Mesenchymal stem cell (in vitro differentiated cells and primary cell): ENCODE results near the gene FOXD3.
A peak's percentile ranks its signal among the peaks of the same experiment; 100 is the strongest.

Experiments used
- DNase-seq: peaks from one replicate; pipeline ENCODE4 v3.0.0-alpha.2; 2013
- H2AFZ ChIP-seq: one replicate; pipeline ENCODE4 v1.6.1; 2013; ENCODE audit warnings: low read depth, mild to moderate bottlenecking, control low read depth, inconsistent platforms, low read length, moderate library complexity
- H2AK5ac ChIP-seq: 2 replicates; pipeline ENCODE4 v1.6.1; 2013; ENCODE audit warnings: low read length, moderate library complexity, mild to moderate bottlenecking, inconsistent platforms; ENCODE audit not compliant: severe bottlenecking
- H2BK120ac ChIP-seq: one replicate; pipeline ENCODE4 v1.6.1; 2013; ENCODE audit warnings: low read depth, mild to moderate bottlenecking, inconsistent platforms, low read length, moderate library complexity
- H2BK12ac ChIP-seq, 2 experiments: one replicate each; pipeline ENCODE4 v1.6.1; 2013; ENCODE audit warnings: inconsistent platforms in 2 of 2, low read length in 2 of 2, mild to moderate bottlenecking in 2 of 2, moderate library complexity in 2 of 2, control low read depth in 1 of 2
- H2BK15ac ChIP-seq: one replicate; pipeline ENCODE4 v1.6.1; 2013; ENCODE audit warnings: mild to moderate bottlenecking, low read depth, inconsistent platforms; ENCODE audit not compliant: poor library complexity, severe bottlenecking
- H2BK5ac ChIP-seq: 2 replicates; pipeline ENCODE4 v1.6.1; 2013; ENCODE audit warnings: low read depth, mild to moderate bottlenecking, low read length, control low read depth, inconsistent platforms; ENCODE audit not compliant: poor library complexity, severe bottlenecking
- H3K14ac ChIP-seq, 2 experiments: one replicate each; pipeline ENCODE4 v1.6.1; 2013; ENCODE audit warnings: inconsistent platforms in 2 of 2, low read length in 2 of 2, control low read depth in 1 of 2, mild to moderate bottlenecking in 1 of 2, moderate library complexity in 1 of 2
- H3K18ac ChIP-seq, 2 experiments: one replicate each; pipeline ENCODE4 v1.6.1; 2013; ENCODE audit warnings: inconsistent platforms in 2 of 2, low read length in 2 of 2, control low read depth in 1 of 2, low read depth in 1 of 2, mild to moderate bottlenecking in 1 of 2
- H3K23ac ChIP-seq, 2 experiments: one replicate each; pipeline ENCODE4 v1.6.1; 2013; ENCODE audit warnings: inconsistent platforms in 2 of 2, low read length in 2 of 2, mild to moderate bottlenecking in 2 of 2, moderate library complexity in 2 of 2, control low read depth in 1 of 2
- H3K27ac ChIP-seq: 2 replicates; pipeline ENCODE4 v1.5.1; 2013; ENCODE audit warnings: mild to moderate bottlenecking, moderate library complexity, low read length, control low read depth, inconsistent platforms; ENCODE audit not compliant: poor library complexity, severe bottlenecking
- H3K27me3 ChIP-seq, 2 experiments: 2 replicates each; pipeline versions ENCODE4 v1.6.1 to v1.7.0; 2013; ENCODE audit warnings: low read length in 2 of 2, mild to moderate bottlenecking in 2 of 2, moderate library complexity in 2 of 2, control low read depth in 1 of 2, inconsistent platforms in 1 of 2; ENCODE audit not compliant: control insufficient read depth in 1 of 2, insufficient read depth in 1 of 2
- H3K36me3 ChIP-seq, 2 experiments: 2 replicates each; pipeline versions ENCODE4 v1.6.1 to v1.7.0; 2013; ENCODE audit warnings: low read length in 2 of 2, control low read depth in 1 of 2, inconsistent platforms in 1 of 2, low read depth in 1 of 2, mild to moderate bottlenecking in 1 of 2; ENCODE audit not compliant: insufficient read depth in 2 of 2, control insufficient read depth in 1 of 2
- H3K4ac ChIP-seq, 2 experiments: one replicate each; pipeline ENCODE4 v1.6.1; 2013; ENCODE audit warnings: inconsistent platforms in 2 of 2, low read length in 2 of 2, mild to moderate bottlenecking in 2 of 2, moderate library complexity in 2 of 2, control low read depth in 1 of 2, low read depth in 1 of 2
- H3K4me1 ChIP-seq: 2 replicates; pipeline ENCODE4 v1.6.1; 2013; ENCODE audit warnings: low read depth, low read length, control low read depth; ENCODE audit not compliant: control insufficient read depth, insufficient read depth
- H3K4me2 ChIP-seq: 2 replicates; pipeline ENCODE4 v1.6.1; 2013; ENCODE audit warnings: low read length, mild to moderate bottlenecking, inconsistent platforms; ENCODE audit not compliant: poor library complexity, severe bottlenecking
- H3K4me3 ChIP-seq, 2 experiments: 2 replicates each; pipeline versions ENCODE4 v1.5.1 to v1.7.0; 2013; ENCODE audit warnings: low read length in 2 of 2, mild to moderate bottlenecking in 2 of 2, control low read depth in 1 of 2, low read depth in 1 of 2; ENCODE audit not compliant: insufficient read depth in 1 of 2
- H3K79me1 ChIP-seq: replicated peaks from 2 replicates; pipeline ENCODE4 v1.6.1; 2013; ENCODE audit warnings: mild to moderate bottlenecking, control low read depth, low read length, inconsistent platforms; ENCODE audit not compliant: poor library complexity, severe bottlenecking
- H3K9ac ChIP-seq: 2 replicates; pipeline ENCODE4 v1.7.0; 2013; ENCODE audit warnings: mild to moderate bottlenecking, low read length, moderate library complexity
- H3K9me3 ChIP-seq: 2 replicates; pipeline ENCODE4 v1.7.0; 2013; ENCODE audit warnings: mild to moderate bottlenecking, low read length; ENCODE audit not compliant: control insufficient read depth
- H4K8ac ChIP-seq: one replicate; pipeline ENCODE4 v1.6.1; 2013; ENCODE audit warnings: inconsistent platforms, mild to moderate bottlenecking, low read length, moderate library complexity
- H4K91ac ChIP-seq: one replicate; pipeline ENCODE4 v1.6.1; 2013; ENCODE audit warnings: mild to moderate bottlenecking, low read length, inconsistent platforms
- WGBS: methylation state at CpG from one replicate; pipeline ENCODE4 v1.1.7; 2013; ENCODE audit warnings: mixed read lengths; 5-methylcytosine and 5-hydroxymethylcytosine counted together

FOXD3 gene

GRCh38 chr1:63319046-63320021 is 3.0 kb upstream of the FOXD3 start:
- Histone ChIP-seq H3K27ac (no peak overlapping the region), H3K79me1 (no peaks in the 10 kb centered on the region), H3K9me3 (peaks cover 15% of the 10 kb centered on the region), H3K36me3 (peaks cover 0 to 6% of the 10 kb centered on the region in 2 experiments), H2AK5ac (no peak overlapping the region), H3K4me2 (no peak overlapping the region), H3K4ac (no peak overlapping the region), H3K18ac (no peak overlapping the region), H2BK5ac (no peak overlapping the region), H3K14ac (no peak overlapping the region), H3K9ac (no peak overlapping the region), H3K27me3 (peaks cover 74 to 96% of the 10 kb centered on the region in 2 experiments), H4K8ac (no peak overlapping the region), H3K4me3 (no peak overlapping the region), H2BK120ac (no peak overlapping the region), H4K91ac (no peak overlapping the region), H3K23ac (no peak overlapping the region), H2AFZ (no peak overlapping the region), H3K4me1 (peaks cover 40% of the 10 kb centered on the region), H2BK12ac (no peak overlapping the region), H2BK15ac (no peak overlapping the region)
- 2% methylated on average over 60 of the region's 60 CpGs for WGBS
- DNase-seq = no peak

GRCh38 chr1:63320022-63320721 is 2.2 kb upstream of the FOXD3 start:
- Histone ChIP-seq H3K27me3 (peaks cover 76 to 98% of the 10 kb centered on the region in 2 experiments), H2BK5ac (no peak overlapping the region), H3K27ac (no peak overlapping the region), H2BK12ac (no peak overlapping the region), H3K9me3 (peaks cover 15% of the 10 kb centered on the region), H3K18ac (no peak overlapping the region), H3K79me1 (no peaks in the 10 kb centered on the region), H2AFZ (no peak overlapping the region), H3K4me1 (peaks cover 42% of the 10 kb centered on the region), H2AK5ac (no peak overlapping the region), H3K4ac (no peak overlapping the region), H3K9ac (no peak overlapping the region), H3K4me2 (no peak overlapping the region), H3K14ac (no peak overlapping the region), H3K4me3 (no peak overlapping the region), H2BK15ac (no peak overlapping the region), H2BK120ac (no peak overlapping the region), H4K8ac (no peak overlapping the region), H3K23ac (no peak overlapping the region), H4K91ac (no peak overlapping the region), H3K36me3 (peaks cover 0 to 6% of the 10 kb centered on the region in 2 experiments)
- WGBS = 2% methylated on average over 46 of the region's 47 CpGs
- DNase-seq = peak; percentile 22

- no peak overlapping the region for H3K14ac ChIP-seq
- H3K4me3 ChIP-seq = no peak overlapping the region
- no peak overlapping the region for H2BK15ac ChIP-seq
- H3K4me2 ChIP-seq = no peak overlapping the region
- H4K91ac ChIP-seq = no peak overlapping the region
- H2BK5ac ChIP-seq = no peak overlapping the region
- peaks cover 75 to 98% of the 10 kb centered on the region in 2 experiments for H3K27me3 ChIP-seq
- no peak for DNase-seq
- WGBS = 2% methylated on average over 39 of the region's 39 CpGs
- peaks cover 0 to 6% of the 10 kb centered on the region in 2 experiments for H3K36me3 ChIP-seq
- H3K18ac ChIP-seq = no peak overlapping the region
- no peak overlapping the region for H3K4ac ChIP-seq
- H4K8ac ChIP-seq = no peak overlapping the region
- H3K27ac ChIP-seq = no peak overlapping the region
- no peak overlapping the region for H2AFZ ChIP-seq
- peaks cover 42% of the 10 kb centered on the region for H3K4me1 ChIP-seq
- peaks cover 11% of the 10 kb centered on the region for H3K9me3 ChIP-seq
- H2AK5ac ChIP-seq = no peak overlapping the region
- H2BK120ac ChIP-seq = no peak overlapping the region
- no peaks in the 10 kb centered on the region for H3K79me1 ChIP-seq
- peak overlapping the region in 1 of 2 experiments; percentile 70 for H3K23ac ChIP-seq
- H2BK12ac ChIP-seq = no peak overlapping the region
- no peak overlapping the region for H3K9ac ChIP-seq
These were observed 1.1 kb upstream of the FOXD3 start for GRCh38 chr1:63321066-63321784.
